Raji (cell line): ENCODE measurements around the gene HTR3B.

Experiments
- POLR2A ChIP-seq: IDR thresholded peaks from 2 replicates; pipeline ENCODE4 v1.6.1; 2011; ENCODE audit warnings: low read depth, low read length, control low read depth; ENCODE audit not compliant: insufficient read depth

HTR3B gene

DNA sequence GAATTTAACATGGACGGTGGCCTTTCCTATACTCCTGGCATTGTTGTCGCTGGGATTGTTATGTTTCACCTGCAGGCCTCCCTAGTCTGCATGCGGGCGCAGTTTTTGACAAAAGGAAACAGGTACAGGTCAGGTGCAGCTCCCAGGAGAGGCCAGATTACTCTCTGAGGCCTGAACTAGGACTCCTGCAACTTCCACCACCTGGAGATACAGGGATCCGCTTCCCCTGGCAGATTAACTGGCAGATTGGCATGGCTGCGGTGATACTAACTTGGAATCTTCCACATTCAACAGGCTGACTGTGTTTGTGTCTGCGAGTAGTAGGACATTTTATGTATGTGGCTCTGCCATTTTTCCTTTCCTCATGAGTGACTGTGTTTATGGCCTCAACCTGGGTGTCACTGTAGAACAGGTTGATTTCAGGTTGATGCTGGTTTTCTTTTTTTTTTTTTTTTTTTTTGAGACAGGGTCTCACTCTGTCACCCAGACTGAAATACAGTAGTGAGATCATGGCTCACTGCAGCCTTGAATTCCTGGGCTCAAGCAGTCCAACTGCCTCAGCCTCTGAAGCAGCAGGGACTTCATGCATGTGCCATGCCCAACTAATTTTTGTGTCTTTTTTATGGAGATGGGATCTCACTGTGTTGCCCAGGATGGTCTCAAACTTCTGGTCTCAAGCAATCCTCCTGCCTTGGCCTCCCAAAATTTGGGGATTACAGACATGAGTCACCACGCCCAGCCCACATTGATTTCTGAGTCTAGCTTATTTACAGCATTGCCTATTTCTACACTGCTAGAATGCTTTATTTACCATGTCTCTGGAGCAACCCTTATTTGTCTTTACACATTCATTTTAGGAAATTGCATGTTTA lies 27.6 kb upstream of the HTR3B start:
- TF ChIP-seq POLR2A: no peak

DNA sequence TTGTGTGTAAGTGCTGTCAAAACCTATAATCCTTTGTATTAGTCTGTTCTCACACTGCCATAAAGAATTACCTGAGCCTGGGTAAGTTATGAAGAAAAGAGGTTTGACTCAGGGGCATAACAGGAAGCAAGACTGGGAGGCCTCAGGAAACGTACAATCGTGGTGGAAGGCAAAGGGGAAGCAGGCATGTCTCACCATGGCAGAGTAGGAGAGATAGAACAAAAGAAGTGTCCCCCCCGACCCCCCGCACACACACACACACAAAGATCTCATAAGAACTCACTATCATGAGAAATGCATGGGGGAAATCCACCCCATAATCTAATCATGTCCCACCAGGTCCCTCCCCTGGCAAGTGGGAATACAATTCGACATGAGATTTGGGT lies 26.9 kb upstream of the HTR3B start:
- TF ChIP-seq POLR2A: no peak

DNA sequence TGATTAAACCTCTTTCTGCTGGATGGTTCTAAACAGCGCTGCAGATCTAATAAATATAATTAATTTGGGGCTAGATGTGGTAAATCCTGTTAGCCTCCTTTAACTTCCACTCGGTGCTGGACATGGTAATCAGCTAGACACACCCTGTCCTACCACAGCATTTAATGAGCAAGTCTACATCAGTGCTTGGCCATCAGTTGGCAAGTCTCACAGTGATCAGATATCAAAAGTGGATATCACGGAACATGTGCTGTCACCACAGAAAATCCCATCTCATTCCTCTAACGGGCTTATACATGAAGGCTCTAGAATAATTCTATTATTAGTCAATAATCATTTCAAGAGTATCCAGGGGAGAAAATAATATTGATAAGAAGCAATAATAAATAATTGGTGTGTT lies 23.6 kb upstream of the HTR3B start:
- TF ChIP-seq POLR2A: no peak

DNA sequence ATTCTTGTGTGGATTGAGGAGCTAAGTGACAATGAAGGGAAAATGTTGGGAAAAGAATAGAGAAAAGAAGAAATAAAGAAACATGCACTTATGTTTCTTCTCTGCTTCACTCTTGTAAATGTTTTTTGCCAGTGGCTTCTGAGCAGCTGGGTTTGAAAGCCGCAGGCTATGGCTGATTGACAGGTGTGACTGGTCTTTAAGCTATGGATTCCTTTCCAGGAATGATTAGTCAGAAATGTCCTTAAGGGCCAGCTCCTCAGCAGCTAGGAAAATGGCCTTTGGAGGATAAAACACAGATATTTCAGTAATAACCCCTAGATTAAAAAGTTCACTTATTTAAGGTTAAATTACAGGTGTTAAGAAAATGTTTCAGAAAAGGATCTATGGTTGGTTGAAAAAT lies 22.7 kb upstream of the HTR3B start:
- no peak for TF ChIP-seq POLR2A

DNA sequence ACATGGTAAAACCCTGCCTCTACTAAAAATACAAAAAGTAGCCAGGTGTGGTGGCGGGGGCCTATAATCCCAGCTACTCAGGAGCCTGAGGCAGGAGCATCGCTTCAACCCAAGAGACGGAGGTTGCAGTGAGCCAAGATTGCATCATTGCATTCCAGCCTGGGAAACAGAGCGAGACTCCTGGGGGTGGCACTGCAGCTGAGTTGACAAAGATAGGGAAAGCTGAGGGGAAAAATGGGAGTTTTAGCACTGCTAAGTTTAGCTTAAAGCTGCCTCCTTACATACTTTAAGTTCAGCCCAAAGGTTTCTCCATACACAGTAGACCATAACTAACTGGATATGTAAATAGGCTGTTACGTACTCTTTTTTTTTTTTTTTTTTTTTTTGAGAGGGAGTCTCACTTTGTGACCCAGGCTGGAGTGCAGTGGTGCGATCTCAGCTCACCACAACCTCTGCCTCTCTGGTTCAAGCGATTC lies 20.2 kb upstream of the HTR3B start:
- no peak for TF ChIP-seq POLR2A

DNA sequence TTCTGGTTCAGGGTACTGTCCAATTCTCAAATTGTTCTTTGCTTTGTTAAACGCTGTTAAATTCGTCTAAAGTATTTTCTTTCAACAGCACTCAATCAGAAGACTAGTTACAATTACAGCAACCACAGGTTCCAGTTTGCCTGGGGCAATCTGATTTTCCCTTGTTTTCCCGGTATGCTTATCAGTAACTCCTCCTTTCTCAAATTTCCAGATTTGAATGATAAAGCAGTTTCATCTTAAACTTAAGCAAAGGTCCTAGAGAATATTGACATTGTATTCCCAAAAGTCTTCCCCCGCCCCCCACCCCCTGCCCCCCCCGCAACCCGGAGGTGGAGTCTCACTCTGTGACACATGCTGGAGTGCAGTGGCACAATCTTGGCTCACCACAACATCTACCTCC lies 18.7 kb upstream of the HTR3B start:
- TF ChIP-seq POLR2A: no peak

DNA sequence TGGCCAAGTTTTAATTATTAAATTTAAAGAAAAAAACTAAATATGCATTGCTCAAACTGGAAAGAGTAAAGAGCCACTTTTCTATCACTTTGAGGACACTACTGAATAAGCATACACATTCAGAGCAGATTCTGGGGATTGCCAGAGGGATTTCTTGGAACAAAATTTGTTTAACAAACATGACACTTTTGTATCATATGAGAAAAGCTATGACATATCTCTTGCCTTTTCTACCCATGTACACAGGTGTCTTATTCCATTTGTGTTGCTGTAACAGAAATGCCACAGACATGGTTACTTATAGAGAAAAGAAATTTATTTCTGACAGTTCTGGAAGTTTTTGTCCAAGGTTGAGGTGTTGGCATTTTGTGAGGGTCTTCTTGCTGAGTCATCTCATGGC lies 15.7 kb upstream of the HTR3B start:
- TF ChIP-seq POLR2A: no peak

DNA sequence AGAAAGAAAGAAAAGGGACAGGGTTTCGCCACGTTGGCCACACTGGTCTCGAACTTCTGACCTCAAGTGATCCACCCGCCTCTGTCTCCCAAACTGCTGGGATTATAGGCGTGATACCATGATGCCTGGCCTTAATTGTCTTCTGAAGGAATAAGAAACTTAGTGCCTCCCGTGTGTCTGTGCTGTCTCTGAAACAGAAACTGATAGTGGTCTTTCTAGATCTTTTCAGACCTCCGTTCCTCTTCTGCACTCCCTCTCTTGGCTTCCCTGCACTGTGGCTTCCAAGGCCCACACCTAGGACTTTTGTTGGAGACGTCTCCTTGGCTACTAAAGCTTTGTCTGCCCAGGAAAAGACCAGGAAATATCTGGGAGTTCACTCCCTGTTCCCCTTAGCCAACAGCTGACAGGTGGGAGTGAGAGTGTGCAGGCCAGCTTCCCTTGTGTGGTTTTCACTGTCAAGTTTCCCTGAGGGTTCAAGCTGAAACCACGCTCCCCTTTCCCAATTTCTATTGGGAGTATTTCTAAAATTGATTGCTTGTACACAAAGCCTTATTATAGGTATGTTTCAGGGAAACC lies 10.1 kb upstream of the HTR3B start:
- TF ChIP-seq POLR2A: no peak

DNA sequence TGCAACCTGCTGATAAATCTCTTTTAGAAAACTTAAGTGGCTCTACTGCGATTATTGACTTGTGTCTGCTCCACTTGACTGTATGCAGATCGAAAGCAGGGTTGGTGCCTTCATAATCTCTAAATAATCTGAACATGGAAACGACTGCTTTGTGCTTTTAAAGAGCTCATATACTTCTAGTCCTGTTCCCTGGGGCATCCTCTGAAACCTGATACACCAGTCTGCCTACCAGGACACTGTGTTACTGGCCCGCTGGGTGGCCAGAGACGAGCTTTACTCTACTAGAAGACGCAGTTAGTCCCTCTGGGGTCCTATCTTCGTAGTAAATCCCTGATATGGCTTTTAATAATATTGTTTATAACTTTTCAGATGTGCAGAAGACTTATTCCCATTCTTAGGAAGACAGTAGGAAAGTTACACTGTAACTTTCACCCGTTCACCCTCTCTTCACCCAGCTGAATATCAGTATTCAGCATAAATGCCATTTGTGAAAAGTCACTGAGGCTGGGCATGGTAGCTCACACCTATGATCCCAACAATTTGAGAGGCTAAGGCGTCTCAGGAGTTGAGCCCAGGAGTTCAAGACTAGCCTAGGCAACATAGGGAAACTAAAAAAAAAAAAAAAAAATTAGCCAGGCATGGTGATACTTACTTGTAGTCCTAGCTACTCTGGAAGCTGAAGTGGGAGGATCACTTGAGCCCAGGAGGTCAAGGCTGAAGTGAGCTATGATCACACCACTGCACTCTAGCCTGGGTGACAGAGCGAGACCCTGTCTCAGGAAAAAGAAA lies 9.0 kb upstream of the HTR3B start:
- TF ChIP-seq POLR2A: no peak

DNA sequence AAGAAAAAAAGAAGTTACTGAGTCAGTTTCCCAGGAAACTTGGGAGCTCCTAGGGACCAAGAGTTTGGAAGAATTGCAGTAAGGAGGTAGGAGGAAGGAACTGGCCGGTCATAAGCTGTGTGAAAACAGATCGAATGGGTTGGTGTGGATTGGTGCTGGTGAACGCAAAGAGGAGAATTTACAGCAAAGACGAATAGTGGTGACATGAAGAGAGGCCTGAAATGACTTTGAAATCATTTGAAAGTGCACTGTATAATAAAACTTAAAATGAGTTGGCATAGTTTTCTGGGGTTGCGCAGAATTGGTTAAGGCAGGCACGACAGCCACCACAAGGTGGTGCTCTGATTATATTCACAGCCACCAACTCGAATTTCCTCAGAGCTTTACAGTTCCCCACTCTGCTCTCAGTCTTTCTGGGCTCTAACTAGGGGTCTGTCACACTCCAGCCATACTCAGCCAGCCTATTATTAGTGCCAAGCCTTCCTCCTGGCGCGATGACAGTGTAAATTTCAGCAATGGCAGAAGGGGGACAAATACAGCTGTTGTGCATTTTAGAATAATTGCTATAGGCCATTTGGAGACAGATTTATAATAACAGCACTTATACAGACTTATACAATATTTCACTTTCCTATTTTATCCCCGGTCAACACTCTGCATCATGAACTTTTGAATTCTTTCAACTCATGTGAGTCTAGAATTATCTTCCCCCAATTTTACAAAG lies 8.3 kb upstream of the HTR3B start:
- TF ChIP-seq POLR2A: no peak

DNA sequence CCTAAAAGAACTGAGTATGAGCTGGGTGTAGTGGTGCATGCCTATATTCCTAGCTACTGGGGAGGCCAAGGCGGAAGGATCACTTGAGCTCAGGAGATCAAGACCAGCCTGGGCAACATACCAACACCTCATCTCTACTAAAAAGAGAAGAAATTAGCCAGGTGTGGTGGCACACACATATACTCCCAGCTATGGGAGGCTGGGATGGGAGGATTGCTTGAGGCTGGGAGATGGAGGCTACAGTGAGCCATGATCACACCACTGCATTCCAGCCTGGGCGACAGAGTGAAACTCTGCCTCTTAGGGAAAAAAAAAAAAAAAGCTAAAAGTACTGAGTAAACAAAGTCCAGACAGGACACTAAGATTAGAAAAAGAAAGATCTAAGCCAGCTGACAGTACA lies 3.5 kb upstream of the HTR3B start:
- no peak for TF ChIP-seq POLR2A

DNA sequence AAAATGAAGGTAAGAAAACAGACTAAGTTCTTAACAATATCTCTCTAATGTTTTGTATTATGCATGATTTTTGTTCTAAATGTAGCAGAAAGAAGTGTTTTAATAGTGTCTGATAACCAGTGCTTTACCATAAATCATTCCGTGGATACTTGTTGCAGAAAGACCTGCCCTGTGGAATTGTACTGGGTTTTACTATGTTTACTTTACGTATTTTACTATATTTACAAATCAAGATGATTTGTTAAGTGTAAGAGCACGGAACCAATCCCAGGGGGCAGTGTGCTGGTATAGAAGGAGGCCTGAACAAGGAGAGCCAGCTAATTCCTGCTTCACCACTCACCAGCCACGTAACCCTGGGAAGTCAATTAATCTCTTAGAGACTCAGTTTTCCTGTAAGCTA lies 1.4 kb downstream of the HTR3B start:
- no peak for TF ChIP-seq POLR2A

DNA sequence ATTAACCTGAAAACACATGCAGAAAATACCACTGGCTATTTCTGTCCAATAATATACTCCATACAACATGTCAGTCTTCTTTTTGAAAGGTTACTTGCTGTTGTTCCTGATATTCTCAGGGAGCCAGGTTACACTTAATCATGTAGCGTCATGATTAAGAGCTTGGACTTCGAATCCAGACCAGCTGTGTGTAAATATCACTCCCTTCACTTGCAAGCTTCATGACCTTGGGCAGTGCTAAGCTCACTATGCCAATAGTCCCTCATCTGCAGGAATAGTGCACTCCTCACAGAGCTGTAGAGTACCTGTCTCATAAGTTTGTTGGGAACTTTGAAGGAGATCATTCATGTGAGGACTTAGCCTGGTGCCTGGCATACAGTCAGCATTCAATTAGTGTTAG lies 1.9 kb downstream of the HTR3B start:
- TF ChIP-seq POLR2A: no peak

DNA sequence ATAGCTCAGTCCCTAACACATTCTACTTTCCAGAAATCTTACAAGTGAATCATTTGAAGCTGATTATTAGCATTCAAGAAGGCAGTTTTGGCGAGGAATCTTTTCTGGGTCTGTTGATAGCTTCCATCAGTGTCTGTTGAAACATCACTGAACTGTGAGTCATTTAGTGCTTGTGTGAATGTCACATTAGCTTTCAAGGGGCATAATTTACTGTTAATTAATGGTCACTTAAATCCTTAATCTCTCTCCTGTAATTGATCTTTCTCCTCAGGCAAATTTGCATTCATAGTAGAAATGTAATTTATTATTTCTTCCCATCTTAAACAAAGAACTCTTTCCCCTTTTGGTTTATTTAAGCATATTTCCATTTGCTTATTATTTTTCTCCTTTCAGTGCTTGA lies 2.6 kb downstream of the HTR3B start:
- TF ChIP-seq POLR2A: no peak

DNA sequence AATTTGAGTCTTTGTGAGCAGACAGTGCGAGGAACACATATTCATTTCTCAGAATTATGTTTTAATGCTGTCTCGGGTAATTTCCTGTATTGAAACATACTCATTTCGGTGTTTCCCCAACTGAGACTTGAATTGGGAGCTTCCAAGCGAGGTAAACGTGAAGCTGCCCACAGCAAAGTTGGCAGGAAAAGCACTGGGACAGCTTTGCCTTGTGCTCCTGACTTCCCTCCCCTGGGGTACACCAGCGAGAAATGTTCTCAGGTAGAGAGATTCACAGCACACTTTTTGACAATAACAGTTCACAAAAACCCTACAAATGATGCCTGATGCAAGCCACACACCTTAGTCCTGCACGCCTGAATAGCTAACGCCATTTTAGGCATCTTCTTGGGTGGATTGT lies 3.1 kb downstream of the HTR3B start:
- no peak for TF ChIP-seq POLR2A
